ENCODE data around the gene SYNE3. TPM values are rescaled to one million over a fixed set of nuclear protein-coding genes. Genes with fewer than 3 reads are reported as not detected.
A peak's percentile ranks its signal among the peaks of the same experiment; 100 is the strongest.

SYNE3 gene
- total and polyA plus RNA-seq, 10 of the 15 experiments (the other 5 are each of a cell fraction or from before 2014, with no cell fraction given): 1.4 to 44.1 (median 13.4) TPM

DNA sequence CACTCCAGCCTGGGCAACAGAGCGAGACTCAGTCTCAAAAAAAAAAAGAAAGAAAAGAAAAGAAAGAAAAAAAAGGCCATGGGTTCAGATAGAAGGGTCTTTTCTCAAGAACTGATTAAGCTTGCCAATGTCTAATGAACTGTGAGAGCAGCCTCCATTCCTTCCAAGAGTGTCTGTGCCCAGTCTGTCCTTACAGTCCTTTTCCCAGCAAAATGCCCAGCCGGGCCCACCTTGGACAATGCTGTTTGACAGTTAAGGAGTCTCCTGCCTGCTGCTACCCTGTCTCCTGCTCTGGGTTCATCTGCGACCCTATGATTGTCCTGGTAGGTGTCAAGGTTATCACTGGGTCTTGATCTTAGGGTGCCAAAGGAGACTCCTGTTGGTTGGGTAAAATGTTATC is 21.4 kb downstream of the SYNE3 start:
- Histone ChIP-seq H3K9me3 (replicated peaks; ENCODE audit: control insufficient read depth, insufficient read depth, low read length) (no peaks in the 10 kb centered on the region; the same call in 1 of the 3 replicates), H2AFZ (ENCODE audit: control insufficient read depth, low read depth, low read length) (peak overlapping the region; percentile 54), H3K4me3 (peak overlapping the region; percentile 37; the same call in 1 of the 2 replicates), H3K27me3 (replicated peaks in 1 of 2; ENCODE audit: control insufficient read depth in 2 of 2, insufficient read depth in 2 of 2, low read length in 1 of 2) (no peaks in the 10 kb centered on the region), H3K9ac (ENCODE audit: control insufficient read depth, insufficient read depth, low read length) (peak overlapping the region; percentile 66), H3K4me2 (ENCODE audit: control insufficient read depth, insufficient read depth) (peak overlapping the region; percentile 96), H3K79me2 (ENCODE audit: control insufficient read depth, insufficient read depth, low read length) (peaks cover 80% of the 10 kb centered on the region), H3K27ac (ENCODE audit: control insufficient read depth, insufficient read depth) (peak overlapping the region; percentile 98), H3K36me3 (ENCODE audit: control insufficient read depth in 2 of 2, insufficient read depth in 2 of 2, low read length in 1 of 2) (peaks cover 0 to 5% of the 10 kb centered on the region in 2 experiments; a peak in 3 of 4 replicates), H3K4me1 (ENCODE audit: control insufficient read depth, insufficient read depth, low read length) (peaks cover 55% of the 10 kb centered on the region), H4K20me1 (ENCODE audit: control insufficient read depth, insufficient read depth) (no peaks in the 10 kb centered on the region)
- no peak for FAIRE-seq
- TF ChIP-seq MYC (IDR thresholded peaks at IDR 0.05; ENCODE audit: insufficient read depth, insufficient read length, insufficient replicate concordance, low read length, severe bottlenecking): no peak
- TF ChIP-seq SMAD5 (IDR thresholded peaks at IDR 0.05; ENCODE audit: low read depth): no peak
- TF ChIP-seq SMARCA5 (IDR thresholded peaks at IDR 0.05): 0 out of 2 replicates have a peak, but pooled peaks have one; percentile 21
- TF ChIP-seq IKZF2 (IDR thresholded peaks at IDR 0.05): no peak
- no peak for TF ChIP-seq NR2F1 (conservative IDR thresholded peaks at IDR 0.05)
- intact Hi-C loops (cut with micrococcal nuclease; ENCODE audit: unreplicated experiment) (loop anchor here (2.0 to 5.0 kb wide), 3 partner anchors 14 to 37 kb away; partner anchors contain the start of gene SYNE3), in situ Hi-C loops (cut with MboI) (no loop called here)
- DNase-seq (ENCODE audit: low read depth, low spot score): no peak
- ChIA-PET POLR2A (interaction anchor here (0.6 to 17.4 kb wide), 3 partner anchors 11 to 37 kb away, joined by 3 to 276 read pairs (median 58); partner anchors contain the start of gene SYNE3), CTCF (interaction anchor here (1.1 to 6.0 kb wide), 5 partner anchors 12 to 52 kb away, joined by 5 to 36 read pairs (median 10); partner anchors contain the start of gene SYNE3), RAD21 (ENCODE audit: unreplicated experiment) (interaction anchor here (1.5 to 6.5 kb wide), 6 partner anchors 9 to 53 kb away, joined by 4 to 49 read pairs (median 10); partner anchors contain the start of gene SYNE3), SMC1A (ENCODE audit: uncharacterized antibody, unreplicated experiment) (interaction anchor here (2.1 to 8.8 kb wide), 4 partner anchors 9 to 24 kb away, joined by 13 to 69 read pairs (median 44); partner anchors contain the start of gene SYNE3)
- BruUV-seq (replicated peaks): no TSS peak
- no peak for ATAC-seq
- 0% methylated on average over 2 of the region's 3 CpGs for WGBS (ENCODE audit: insufficient coverage, insufficient replicate concordance, low lambda C conversion rate, missing lambda C conversion rate)

DNA sequence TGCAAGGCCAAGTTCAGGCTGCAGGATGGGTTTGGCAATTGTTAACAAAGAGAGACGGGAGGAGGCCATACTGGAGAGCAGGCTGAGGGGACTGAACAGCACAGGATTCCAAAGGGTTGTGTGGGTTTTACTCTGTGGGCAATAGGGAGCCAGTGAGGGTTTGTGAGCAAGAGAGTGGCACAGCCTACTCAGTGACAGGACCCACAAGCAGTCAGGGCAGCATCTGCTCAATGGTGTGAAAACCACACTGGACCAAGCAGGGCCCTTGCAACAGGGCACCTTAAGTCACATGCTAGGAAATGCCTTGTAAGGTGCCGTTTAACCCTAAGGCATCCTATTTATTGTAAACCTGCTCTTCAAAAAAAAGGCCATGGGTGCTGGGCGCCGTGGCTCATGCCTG is 22.0 kb downstream of the SYNE3 start:
- H3K27me3 ChIP-seq (replicated peaks in 1 of 2; ENCODE audit: control insufficient read depth in 2 of 2, insufficient read depth in 2 of 2, low read length in 1 of 2): no peaks in the 10 kb centered on the region
- peaks cover 0 to 5% of the 10 kb centered on the region in 2 experiments; a peak in 3 of 4 replicates for H3K36me3 ChIP-seq (ENCODE audit: control insufficient read depth in 2 of 2, insufficient read depth in 2 of 2, low read length in 1 of 2)
- peak overlapping the region; percentile 66; the same call in 1 of the 2 replicates for H3K9ac ChIP-seq (ENCODE audit: control insufficient read depth, insufficient read depth, low read length)
- H3K9me3 ChIP-seq (replicated peaks; ENCODE audit: control insufficient read depth, insufficient read depth, low read length): no peaks in the 10 kb centered on the region; the same call in 1 of the 3 replicates
- ATAC-seq (peak; percentile 44), FAIRE-seq (no peak), DNase-seq (ENCODE audit: low read depth, low spot score) (no peak)
- intact Hi-C loops (cut with micrococcal nuclease; ENCODE audit: unreplicated experiment): loop anchor here (2.0 kb wide), 2 partner anchors 14 to 22 kb away; partner anchors contain the start of gene SYNE3
- H3K4me1 ChIP-seq (ENCODE audit: control insufficient read depth, insufficient read depth, low read length): peaks cover 56% of the 10 kb centered on the region
- in situ Hi-C loops (cut with MboI): no loop called here
- no peaks in the 10 kb centered on the region for H4K20me1 ChIP-seq (ENCODE audit: control insufficient read depth, insufficient read depth)
- H2AFZ ChIP-seq (ENCODE audit: control insufficient read depth, low read depth, low read length): no peak overlapping the region; the same call in 1 of the 2 replicates
- peak overlapping the region; percentile 43 for H3K4me2 ChIP-seq (ENCODE audit: control insufficient read depth, insufficient read depth)
- H3K79me2 ChIP-seq (ENCODE audit: control insufficient read depth, insufficient read depth, low read length): peaks cover 82% of the 10 kb centered on the region
- WGBS (ENCODE audit: insufficient coverage, insufficient replicate concordance, low lambda C conversion rate, missing lambda C conversion rate): 39% methylated on average over 4 of the region's 4 CpGs
- no peak overlapping the region for H3K4me3 ChIP-seq
- ChIA-PET SMC1A (ENCODE audit: uncharacterized antibody, unreplicated experiment) (interaction anchor here (0.8 to 8.8 kb wide), 7 partner anchors 9 to 52 kb away, joined by 3 to 69 read pairs (median 24); partner anchors contain the start of gene SYNE3), CTCF (interaction anchor here (0.8 to 6.0 kb wide), 6 partner anchors 12 to 52 kb away, joined by 3 to 36 read pairs (median 6); partner anchors contain the start of gene SYNE3), RAD21 (ENCODE audit: unreplicated experiment) (interaction anchor here (0.5 to 6.5 kb wide), 3 partner anchors 14 to 168 kb away, joined by 3 to 49 read pairs (median 20); partner anchors contain the start of gene SYNE3), POLR2A (interaction anchor here (0.7 to 17.4 kb wide), 4 partner anchors 8 to 21 kb away, joined by 3 to 276 read pairs (median 30); partner anchors contain the start of gene SYNE3)
- BruUV-seq (replicated peaks): no TSS peak
- peak overlapping the region; percentile 98 for H3K27ac ChIP-seq (ENCODE audit: control insufficient read depth, insufficient read depth)
- TF ChIP-seq WRNIP1 (IDR thresholded peaks at IDR 0.05; ENCODE audit: borderline replicate concordance, low read depth, low read length): no peak
- TF ChIP-seq CHD4 (IDR thresholded peaks at IDR 0.05): no peak
- TF ChIP-seq RAD21 (IDR thresholded peaks at IDR 0.05; ENCODE audit: insufficient read depth, low read depth, low read length): no peak
- no peak for TF ChIP-seq RFX5 (IDR thresholded peaks at IDR 0.05; ENCODE audit: low read depth, low read length)
- TF ChIP-seq, protein P1, sequence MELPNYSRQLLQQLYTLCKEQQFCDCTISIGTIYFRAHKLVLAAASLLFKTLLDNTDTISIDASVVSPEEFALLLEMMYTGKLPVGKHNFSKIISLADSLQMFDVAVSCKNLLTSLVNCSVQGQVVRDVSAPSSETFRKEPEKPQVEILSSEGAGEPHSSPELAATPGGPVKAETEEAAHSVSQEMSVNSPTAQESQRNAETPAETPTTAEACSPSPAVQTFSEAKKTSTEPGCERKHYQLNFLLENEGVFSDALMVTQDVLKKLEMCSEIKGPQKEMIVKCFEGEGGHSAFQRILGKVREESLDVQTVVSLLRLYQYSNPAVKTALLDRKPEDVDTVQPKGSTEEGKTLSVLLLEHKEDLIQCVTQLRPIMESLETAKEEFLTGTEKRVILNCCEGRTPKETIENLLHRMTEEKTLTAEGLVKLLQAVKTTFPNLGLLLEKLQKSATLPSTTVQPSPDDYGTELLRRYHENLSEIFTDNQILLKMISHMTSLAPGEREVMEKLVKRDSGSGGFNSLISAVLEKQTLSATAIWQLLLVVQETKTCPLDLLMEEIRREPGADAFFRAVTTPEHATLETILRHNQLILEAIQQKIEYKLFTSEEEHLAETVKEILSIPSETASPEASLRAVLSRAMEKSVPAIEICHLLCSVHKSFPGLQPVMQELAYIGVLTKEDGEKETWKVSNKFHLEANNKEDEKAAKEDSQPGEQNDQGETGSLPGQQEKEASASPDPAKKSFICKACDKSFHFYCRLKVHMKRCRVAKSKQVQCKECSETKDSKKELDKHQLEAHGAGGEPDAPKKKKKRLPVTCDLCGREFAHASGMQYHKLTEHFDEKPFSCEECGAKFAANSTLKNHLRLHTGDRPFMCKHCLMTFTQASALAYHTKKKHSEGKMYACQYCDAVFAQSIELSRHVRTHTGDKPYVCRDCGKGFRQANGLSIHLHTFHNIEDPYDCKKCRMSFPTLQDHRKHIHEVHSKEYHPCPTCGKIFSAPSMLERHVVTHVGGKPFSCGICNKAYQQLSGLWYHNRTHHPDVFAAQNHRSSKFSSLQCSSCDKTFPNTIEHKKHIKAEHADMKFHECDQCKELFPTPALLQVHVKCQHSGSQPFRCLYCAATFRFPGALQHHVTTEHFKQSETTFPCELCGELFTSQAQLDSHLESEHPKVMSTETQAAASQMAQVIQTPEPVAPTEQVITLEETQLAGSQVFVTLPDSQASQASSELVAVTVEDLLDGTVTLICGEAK (IDR thresholded peaks at IDR 0.05; ENCODE audit: borderline replicate concordance): no peak
- TF ChIP-seq TAF1 (IDR thresholded peaks at IDR 0.05; ENCODE audit: borderline replicate concordance, low read depth, low read length): no peak
- TF ChIP-seq ZNF217 (IDR thresholded peaks at IDR 0.05): peak; percentile 67; the same call in 1 of the 2 replicates
- TF ChIP-seq RUNX3 (IDR thresholded peaks at IDR 0.05; ENCODE audit: low read length): peak; percentile 21; the same call in 1 of the 2 replicates

All from GM12878 (cell line).